DND-41 (cell line): ENCODE data around the gene MSL1.

Source experiments
- CTCF ChIP-seq: IDR thresholded peaks from 2 replicates; pipeline ENCODE4 v1.5.1; 2012; ENCODE audit warnings: borderline replicate concordance, low read length, moderate library complexity, mild to moderate bottlenecking; ENCODE audit not compliant: poor library complexity, severe bottlenecking; ENCODE audit errors: extremely low read depth
- EZH2 ChIP-seq: IDR thresholded peaks from 3 replicates; pipeline ENCODE4 v1.6.1; 2012; ENCODE audit warnings: borderline replicate concordance, low read depth, mild to moderate bottlenecking, moderate library complexity, low read length, inconsistent platforms; ENCODE audit not compliant: severe bottlenecking

- TF ChIP-seq EZH2 (no peak), CTCF (no peak)
Observed at GRCh38 chr17:40072040-40072734, 49.6 kb upstream of the MSL1 start.
